Right ventricle myocardium inferior (tissue), 1 donor: ENCODE data around the gene HADHA. TPM values are rescaled to one million over a fixed set of nuclear protein-coding genes. Genes with fewer than 3 reads are reported as not detected.
"Not testable (repeated sequence)": the region's sequence is repeated elsewhere in the genome, so short reads cannot be mapped to it uniquely, and the experiment has no call there.

Experiments used
- ATAC-seq: fragments of 200-7000 bp; cut with Tn5 transposase; one replicate; pipeline ENCODE4 v1.9.1; 2020; ENCODE audit warnings: mild to moderate bottlenecking, moderate library complexity
- DNase-seq: peaks from one replicate; pipeline ENCODE4 v3.0.0; 2021; ENCODE audit errors: missing footprints
- intact Hi-C: fragments of 100-400 bp; cut with DNase I; formaldehyde crosslinking; loops from one replicate; pipeline ENCODE4 v1.11.0; 2022
- total RNA-seq: library from RNA; stranded (reverse); fragmentation: NEBNext Ultra II Directional; extraction: Animal tissue kit (Norgen Biotek cat#: 25700); gene quantifications from one replicate; pipeline ENCODE4 v1.2.1, GENCODE V29; 2021
- donor health status: DM: no; HTN: yes; CAD: no; lungs with severe emphysema.

Gene HADHA
- total RNA-seq, 1 donor from 2014 or later = 764 TPM

DNA sequence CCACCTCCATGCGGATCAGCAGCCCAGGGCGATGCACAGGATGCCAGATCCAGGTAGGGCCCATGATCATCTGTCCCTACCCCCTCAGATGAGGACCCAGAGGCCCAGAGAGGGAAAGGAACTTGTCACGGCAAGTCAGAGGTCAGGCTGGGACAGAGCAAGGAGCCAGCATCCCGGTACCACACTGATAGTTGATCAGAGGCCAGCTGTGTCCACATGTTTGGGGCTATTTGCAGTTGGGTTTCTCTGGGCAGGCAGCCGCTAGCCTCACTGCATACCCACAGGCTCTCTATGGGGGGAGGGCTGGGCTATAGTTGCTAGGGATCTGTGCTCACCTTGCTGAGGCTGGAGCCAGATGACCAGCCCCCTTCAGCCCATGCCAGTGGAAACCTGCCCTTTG, 62.0 kb downstream of the HADHA start:
- no peak for ATAC-seq
- intact Hi-C loops = no loop called here
- DNase-seq = no peak

DNA sequence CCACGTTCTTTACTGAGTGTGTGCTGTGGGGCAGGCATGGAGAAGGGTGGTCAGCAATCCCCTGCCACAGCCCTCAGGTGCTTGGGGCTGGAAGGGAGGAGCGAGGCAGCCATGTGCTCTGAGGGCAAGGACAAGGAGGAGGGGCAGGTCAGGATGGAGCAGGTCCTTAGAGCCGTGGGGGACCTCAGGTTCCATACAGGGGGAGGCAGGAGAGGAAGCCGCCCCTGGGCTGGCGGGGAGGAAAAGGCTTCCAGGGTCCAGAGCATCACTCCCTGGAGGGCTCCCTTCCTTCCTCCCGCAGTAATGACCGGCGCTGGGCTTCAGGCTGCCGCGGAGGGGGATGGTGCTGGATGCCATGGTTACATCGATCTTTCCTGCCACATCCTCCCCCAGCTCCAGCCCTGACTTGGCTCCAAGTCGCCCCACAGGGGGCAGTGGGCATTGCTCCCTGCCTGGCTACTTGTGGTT, 65.0 kb downstream of the HADHA start:
- no peak for DNase-seq
- intact Hi-C loops = no loop called here
- no peak for ATAC-seq

DNA sequence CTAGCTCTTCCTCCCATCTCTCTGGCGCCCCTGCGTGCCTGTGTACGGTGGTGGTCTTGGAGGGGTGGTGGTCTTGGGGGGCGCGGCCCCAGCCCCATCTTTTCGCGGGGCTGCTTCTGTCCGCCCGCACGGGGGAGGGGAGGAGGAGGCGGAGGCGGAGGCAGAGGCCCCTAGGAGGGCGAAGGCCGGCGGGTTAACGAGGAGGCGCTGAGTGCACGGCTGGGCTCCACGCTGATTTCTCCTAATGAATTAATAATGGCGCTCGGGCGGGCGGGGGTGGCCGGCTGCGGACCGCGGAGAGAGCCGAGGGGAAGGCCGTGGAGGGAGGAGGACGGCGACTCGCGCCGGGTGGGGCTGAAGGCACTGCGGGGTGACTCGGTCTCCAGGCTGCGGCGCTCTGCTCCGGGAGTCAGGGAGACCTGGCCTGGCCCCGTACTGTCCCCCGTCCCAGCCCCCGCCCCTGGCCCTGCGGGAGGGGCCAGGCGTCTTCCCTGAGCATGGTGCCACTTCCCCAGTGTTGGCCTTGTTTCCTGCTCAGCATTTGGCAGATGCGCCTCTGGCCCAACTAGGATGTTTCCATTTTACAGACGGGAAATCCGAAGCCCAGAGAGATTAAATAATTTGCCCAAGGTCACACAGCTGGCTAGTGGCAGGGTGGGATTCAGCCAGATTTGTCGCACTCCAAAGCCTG, 65.5 kb downstream of the HADHA start:
- DNase-seq = peak; percentile 81
- intact Hi-C loops = no loop called here
- ATAC-seq = peak; percentile 60

DNA sequence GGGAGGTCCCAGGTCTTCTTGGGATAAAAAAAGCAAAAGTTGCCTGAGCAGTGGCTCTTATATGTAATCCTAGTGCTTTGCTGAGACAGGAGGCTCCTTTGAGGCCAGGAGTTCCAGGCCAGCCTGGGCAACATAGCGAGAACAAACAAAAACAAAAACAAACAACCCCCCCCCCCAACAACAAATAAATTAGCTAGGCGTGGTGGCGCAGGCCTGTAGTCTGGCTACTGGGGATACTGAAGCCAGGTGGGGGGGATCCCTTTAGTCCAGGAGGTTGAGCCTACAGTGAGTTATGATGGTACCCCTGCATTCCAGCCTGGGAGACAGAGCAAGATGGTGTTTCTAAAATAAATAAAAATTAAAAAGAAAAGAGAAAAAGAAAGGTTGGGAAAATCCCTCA, 66.2 kb downstream of the HADHA start:
- ATAC-seq (no peak), DNase-seq (no peak)
- intact Hi-C loops = no loop called here

DNA sequence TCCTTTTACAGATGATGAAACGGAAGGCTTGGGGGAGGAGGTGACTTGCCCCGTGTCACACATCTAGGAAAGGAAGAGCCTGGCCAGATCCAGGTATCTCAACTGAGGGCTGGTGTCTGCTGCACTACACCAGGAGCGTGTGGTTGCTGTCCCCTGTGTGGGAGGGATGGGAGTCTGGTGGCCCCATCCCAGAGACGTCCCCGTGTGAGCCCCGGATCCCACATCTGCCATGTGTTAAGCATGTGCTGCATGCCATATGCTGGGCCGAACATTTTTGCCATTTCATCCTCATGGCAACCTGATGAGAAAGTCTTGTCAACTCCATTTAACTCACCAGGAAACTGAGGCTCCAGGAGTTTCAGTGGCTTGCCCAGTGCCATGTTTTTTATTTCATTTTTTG, 67.3 kb downstream of the HADHA start:
- DNase-seq (no peak), ATAC-seq (no peak)

DNA sequence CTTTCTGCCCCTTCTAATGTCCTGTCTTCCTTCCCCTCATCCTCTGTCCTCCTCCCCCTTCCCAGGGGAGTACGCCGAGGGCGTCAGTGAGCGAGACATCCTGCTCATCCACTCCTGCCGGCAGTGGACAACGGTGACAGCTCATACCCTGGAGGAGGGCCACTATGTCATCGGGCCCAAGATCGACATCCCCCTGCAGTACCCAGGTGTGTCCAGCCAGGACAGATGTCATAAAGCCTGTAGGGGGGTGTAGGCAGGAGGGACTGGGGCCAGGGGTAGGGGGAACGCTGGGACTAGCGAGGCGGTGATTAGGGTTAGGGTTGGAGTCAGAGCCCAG, 68.2 kb downstream of the HADHA start:
- DNase-seq = no peak
- no peak for ATAC-seq
- intact Hi-C loops = no loop called here

More for the DNA sequence above, 67.3 kb downstream of the HADHA start:
- intact Hi-C loops = no loop called here

DNA sequence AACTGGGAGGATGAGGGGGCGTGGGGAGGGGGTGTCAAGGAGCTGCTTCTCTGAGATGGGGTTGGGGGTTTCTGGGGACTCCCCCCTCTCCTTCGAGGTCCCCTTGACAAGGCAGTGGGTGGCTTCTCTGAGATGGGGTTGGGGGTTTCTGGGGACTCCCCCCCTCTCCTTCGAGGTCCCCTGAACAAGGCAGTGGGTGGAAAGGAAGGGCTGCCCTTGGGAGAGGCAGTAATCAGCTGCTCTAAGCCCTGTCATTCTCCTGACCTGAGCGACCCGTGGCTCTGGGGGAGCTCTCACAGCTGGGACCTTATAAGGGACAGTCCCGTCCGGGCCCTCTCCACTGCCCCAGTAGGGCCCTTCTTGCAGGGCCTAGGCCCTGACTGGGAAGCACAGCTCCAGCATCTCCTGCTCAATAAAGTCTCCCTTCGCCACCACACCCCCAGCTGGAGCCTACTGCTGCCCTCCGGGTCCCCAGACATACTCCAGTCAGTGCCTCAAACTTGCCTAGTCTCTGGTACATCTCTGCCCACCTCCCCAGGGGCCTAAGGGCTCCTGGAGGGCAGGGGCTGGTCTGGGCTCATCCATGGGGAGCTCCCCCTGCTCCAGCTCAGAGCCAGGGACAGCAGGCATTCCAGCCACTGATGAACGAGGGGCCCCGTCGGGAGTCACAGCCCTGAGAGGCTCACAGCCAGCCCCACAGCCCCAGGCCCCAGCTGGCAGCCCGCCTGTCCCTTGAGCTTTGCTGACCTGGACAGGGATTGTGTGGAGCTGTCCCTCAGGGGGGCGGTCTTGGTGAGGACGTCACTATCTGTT, 68.8 kb downstream of the HADHA start:
- intact Hi-C loops = no loop called here
- ATAC-seq (no peak), DNase-seq (no peak)

DNA sequence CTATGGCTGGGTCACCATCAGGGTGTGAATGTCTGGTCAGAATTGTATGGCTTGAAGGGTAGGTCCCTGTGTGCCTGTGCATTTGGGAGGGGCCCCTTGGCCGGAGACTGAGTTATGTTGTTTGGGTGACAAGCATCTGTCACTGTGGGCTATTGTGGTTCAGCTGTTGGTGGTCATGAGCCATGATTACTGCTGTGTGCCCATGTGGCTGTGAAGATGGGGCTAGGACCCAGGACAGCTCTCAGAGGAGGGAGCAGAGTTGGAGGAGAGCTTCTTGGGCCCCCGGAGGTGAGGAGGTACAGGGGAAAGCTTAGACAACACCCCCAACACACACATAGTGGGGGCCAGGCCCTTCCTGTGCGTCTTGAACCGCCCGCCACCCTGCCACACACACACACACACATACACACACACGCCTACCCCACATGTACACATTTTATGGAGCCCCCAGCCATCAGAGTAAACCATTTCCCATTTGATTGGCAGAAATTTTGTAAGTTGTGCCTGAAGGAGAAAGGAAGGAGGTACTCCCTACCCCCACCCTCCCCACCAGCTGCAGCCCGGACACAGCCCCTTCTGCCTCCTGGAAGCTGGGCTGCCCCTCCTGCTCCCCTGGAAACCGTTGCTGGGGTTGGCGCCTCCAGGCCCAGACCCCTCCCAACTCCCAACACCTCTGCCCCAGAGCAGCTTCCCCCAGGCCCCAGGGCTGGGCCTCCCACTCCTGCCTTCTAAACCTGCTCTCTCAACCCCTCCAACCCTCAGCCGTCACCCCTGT, 69.6 kb downstream of the HADHA start:
- ATAC-seq (no peak), DNase-seq (no peak)
- intact Hi-C loops = no loop called here

DNA sequence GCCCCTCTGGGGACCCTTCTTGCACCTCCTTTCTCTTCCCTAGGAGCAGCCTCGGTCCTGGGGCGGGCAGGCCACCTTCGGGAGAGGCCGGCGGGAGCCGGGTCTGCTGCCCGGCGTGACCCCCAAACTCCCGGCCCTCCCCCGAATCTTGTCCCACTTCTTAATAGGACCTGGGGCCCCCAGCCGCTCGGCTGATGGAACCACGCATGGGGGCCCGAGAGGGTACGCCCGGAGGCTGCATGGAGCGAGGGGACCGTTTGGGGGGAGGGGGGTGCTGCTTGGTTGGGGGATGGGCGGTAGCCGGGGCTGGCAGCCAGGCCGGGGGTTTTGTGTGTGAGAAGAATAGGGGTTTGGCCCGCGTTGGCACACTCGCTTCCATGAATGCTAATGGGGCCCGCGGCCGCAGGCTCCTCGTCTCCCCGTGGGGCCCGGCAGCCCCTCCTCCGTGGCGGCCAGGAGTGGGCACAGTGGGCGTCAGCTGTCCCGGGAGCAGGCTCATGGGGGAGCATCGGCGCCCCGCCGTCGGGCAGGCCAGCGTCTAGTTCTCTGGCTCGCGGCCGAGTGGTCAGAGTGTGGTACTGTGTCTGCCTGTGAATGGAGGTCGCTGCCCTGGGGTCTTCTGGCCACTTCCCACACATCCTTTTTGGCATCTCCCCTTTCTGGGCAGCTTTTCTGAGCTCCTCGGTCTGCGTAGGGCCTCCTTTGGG, 70.5 kb downstream of the HADHA start:
- intact Hi-C loops = no loop called here
- no peak for ATAC-seq
- no peak for DNase-seq

DNA sequence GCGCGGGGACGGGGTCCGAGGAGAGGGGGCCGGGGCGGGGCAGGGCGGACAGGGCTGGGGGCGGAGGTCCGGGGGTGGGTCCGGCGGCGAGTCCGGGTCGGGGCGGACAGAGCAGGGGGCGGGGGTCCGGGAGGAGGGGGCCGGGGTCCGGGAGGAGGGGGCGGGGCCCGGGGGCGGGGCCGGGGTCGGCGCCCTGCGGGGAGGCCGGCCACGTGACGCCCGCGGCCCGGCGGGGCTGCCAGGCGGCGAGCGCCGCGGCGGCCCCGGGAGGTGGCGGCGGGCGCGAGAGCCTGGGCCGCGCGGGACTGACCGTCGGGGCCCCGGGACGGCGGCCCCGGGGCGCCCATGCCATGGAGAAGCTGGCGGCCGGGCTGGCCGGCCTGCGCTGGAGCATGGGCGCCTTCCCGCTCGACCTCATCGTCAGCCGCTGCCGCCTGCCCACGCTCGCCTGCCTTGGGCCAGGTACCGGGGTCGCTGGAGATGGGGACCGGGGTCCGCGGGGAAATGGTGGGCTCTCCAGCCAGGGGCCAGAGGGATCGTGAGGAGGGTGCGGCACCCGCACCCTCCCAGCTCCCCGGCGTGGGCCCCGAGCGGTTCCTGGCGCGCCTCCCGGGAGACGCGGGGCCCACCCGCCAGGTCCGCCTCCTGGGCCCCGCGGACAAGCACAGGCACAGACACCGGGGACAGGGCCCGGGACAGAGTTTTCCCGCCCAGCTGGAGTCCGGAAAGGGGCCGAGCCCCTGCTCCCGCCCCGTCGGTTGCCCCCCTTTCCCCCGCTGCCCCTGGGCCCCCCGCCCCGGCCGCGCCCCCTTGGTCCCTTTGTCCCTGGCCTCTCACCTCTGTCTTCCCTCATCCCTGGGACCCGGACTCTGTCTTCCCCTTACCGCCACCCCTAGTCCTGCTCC, 71.3 kb downstream of the HADHA start, which contains the start of gene GAREM2:
Gene GAREM2, plus strand, starts transcription at position 218 of the 905 bp plus-strand sequence. Its CDS starts 133 bp downstream, at position 351.
- intact Hi-C loops = no loop called here
- ATAC-seq = no peak
- no peak for DNase-seq

DNA sequence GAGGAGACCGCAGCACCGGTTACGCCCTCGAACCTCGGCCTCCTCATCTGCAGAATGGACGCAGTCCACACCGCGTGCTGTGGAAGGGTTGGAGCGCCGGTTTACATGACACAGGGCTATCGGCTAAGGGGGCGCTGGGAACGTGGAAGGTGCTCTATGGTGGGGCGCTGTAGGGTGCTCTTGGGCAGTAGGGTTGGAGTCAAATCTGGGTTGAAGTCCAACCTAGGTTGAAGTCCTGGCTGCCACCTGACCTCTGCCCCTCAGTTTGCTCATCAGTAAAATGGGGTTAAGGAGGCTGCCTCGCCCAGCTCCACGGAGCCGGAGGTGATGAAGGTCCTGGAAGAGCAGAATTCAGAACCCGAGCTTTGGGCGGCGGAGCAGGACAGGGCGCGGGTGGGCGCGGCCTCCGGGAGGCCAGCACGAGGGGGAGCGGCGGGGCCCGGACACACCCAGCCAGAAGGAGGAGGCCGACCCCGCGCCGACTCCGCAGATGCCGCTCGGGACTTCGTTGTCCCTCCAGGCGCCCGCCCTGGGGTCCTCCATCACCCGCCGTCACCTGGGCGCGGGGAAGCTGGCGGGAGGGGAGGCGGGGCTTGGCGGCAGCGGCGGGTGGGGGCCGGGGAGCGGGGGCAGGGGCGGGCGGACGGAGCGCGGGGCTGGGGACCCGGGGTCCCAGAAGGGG, 72.1 kb downstream of the HADHA start:
- intact Hi-C loops = no loop called here
- DNase-seq = no peak
- no peak for ATAC-seq

DNA sequence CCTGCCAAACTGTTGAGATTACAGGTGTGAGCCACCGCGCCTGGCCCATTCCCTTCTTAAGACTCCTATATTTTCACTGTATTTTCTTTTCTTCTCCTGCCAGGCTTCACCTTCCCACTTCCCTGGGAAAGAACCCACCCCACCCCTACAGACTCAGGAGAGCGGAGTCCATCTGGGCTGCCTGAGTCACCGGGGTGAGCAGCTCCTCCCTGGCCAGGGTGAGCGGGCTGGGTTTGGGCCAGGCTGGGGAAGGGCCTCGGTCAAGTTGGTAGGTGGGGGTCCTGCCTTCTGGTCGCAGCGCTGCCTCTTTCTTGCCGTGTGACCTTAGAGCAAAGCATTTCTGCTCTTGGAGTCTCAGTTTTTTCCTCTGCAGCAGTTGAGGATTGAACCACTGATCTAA, 73.6 kb downstream of the HADHA start:
- intact Hi-C loops = no loop called here
- ATAC-seq (no peak), DNase-seq (no peak)

DNA sequence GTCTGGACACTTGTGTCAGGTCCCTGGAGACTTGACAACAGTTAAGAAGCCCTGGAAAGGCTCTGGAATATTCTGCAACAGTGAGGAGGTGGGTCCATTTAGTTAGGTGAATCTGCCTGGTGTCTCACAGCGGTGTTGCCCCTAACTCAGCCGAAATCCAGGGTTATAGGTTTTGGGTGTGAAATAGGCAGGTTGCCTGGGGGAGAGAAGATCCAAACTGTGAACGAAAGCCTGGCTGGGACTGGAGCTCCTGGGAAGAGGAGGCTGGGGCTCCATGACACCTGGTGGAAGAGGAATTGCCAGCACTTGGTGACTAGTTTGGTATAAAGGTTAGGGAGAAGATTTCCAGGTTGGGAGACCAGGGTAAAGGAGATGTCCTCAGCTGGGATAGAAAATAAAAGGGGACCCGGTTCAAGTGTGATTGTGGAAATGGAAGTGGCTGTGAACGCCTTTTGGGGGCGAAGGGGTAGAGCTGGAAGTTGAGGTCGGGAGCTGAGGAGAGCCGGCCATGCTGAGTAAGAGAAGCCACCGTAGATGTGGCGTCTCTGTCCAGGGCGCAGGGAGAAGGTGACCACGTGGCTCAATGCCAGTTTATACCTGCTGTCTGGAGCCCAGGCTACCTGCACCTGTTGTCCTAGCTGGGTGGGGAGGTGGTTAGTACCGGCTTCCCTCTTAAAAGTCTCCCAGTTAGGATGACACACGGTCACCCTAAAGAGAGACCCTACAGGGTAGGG, 74.6 kb downstream of the HADHA start:
- no peak for DNase-seq

DNA sequence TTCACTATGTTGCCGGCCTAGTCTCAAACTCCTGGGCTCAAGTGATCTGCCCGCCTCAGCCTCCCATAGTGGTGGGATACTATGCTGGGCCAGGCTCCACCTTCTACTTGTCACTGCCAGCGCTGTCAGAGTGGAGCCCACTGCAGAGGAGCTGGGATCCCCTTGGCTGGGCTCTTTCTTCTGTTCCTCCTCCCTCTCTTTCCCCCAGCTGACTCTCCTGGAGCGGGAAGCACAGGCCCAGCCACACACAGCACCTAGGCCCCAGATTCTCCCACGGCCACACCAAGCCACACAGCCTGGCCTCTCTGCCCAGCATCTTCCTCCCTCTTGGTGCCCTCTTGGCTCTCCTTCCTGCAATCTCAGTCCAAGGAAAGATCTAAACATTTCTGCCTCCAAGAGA, 75.2 kb downstream of the HADHA start:
- DNase-seq = no peak
- intact Hi-C loops = no loop called here

More for the DNA sequence above, 74.6 kb downstream of the HADHA start:
- intact Hi-C loops = no loop called here
- ATAC-seq = no peak

DNA sequence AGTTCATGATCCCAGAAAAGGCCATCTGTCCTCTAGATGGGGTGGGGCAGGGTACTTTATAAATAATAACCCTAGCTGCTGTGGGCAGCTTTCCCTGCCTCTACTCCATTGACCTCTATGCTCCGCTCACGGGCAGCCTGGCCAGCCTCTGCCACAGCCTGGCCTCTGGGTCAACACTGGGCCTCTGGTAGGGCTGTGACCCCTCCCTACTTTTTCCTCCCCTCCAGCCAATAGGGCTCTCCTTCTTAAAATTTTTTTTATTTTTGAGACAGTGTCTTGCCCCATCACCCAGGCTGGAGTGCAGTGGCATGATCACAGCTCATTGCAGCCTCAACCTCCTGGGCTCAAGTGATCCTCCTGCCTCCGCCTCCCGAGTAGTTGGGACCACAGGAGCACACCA, 75.6 kb downstream of the HADHA start:
- ATAC-seq (no peak), DNase-seq (no peak)
- intact Hi-C loops = no loop called here

More for the DNA sequence above, 75.2 kb downstream of the HADHA start:
- ATAC-seq = no peak

DNA sequence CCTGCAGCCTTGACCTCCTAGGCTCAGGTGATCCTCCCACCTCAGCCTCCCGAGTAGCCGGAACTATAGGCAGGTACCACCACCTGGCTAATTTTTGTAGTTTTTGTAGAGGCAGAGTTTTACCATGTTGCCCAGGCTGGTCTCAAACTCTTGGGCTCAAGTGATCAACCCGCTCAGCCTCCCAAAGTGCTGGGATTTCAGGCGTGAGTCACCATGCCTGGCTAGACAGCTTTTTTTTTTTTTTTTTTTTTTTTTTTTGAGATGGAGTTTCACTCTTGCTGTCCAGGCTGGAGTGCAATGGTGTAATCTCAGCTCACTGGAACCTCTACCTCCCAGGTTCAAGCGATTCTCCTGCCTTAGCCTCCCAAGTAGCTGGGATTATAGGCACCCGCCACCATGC, 77.9 kb downstream of the HADHA start:
- ATAC-seq, DNase-seq, intact Hi-C loops: not testable (repeated sequence)

DNA sequence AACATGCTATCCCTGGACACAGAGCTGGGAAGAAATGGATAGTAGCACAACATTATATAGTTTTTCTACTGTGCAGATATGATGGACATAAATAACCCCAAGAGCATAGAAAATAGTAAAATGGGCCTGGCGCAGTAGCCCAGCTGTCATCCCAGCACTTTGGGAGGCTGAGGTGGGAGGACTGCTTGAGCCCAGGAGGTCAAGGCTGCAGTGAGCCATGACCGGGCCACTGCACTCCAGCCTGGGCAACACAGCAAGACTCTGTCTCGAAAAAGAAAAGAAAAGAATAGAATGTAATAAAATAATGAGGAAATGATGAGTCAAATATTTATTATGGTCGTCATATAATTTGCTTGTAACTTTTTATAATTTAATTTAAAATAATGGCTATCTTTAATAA, 79.0 kb downstream of the HADHA start:
- no peak for DNase-seq
- no peak for ATAC-seq
- intact Hi-C loops = no loop called here
